Activated B cell treated with CpG ODN at 0.5 μM for 24 hours (primary cell): ENCODE measurements around the gene TMEFF2. TPM values are rescaled to one million over a fixed set of nuclear protein-coding genes. Genes with fewer than 3 reads are reported as not detected.

Experiments used
- ATAC-seq: fragments of 200-7000 bp; cut with Tn5 transposase; one replicate; pipeline ENCODE4 v1.10.0; 2021; ENCODE audit warnings: low read depth, mild to moderate bottlenecking, moderate library complexity
- CTCF ChIA-PET: fragments of 350-600 bp; sonication (Branson Sonifier 250); formaldehyde crosslinking; loops from one replicate; lab custom pipeline; 2021; ENCODE audit warnings: antibody characterized with exemption; lab: Charles Lee
- POLR2A ChIA-PET: fragments of 350-600 bp; sonication (Branson Sonifier 250); formaldehyde crosslinking; loops from one replicate; lab custom pipeline; 2021; ENCODE audit warnings: antibody characterized with exemption; lab: Charles Lee
- DNase-seq: peaks from one replicate; pipeline ENCODE4 v3.0.0; 2022
- H3K27ac Mint-ChIP-seq: one replicate; pipeline ENCODE4 v1.8.0; 2020; ENCODE audit warnings: mixed read lengths
- H3K27me3 Mint-ChIP-seq: one replicate; pipeline ENCODE4 v1.8.0; 2021; ENCODE audit warnings: mixed read lengths
- H3K36me3 Mint-ChIP-seq: one replicate; pipeline ENCODE4 v1.8.0; 2021; ENCODE audit warnings: low read depth, mixed read lengths
- H3K4me1 Mint-ChIP-seq: one replicate; pipeline ENCODE4 v1.8.0; 2021; ENCODE audit warnings: mixed read lengths
- H3K4me3 Mint-ChIP-seq: one replicate; pipeline ENCODE4 v1.8.0; 2020; ENCODE audit warnings: mild to moderate bottlenecking, mixed read lengths
- H3K9me3 Mint-ChIP-seq: one replicate; pipeline ENCODE4 v1.8.0; 2020; ENCODE audit warnings: mixed read lengths
- CTCF ChIP-seq: fragments of 200-600 bp; IDR thresholded peaks from one replicate; pipeline ENCODE4 v1.8.0; 2022; ENCODE audit warnings: antibody characterized with exemption, mild to moderate bottlenecking
- intact Hi-C: fragments of 100-400 bp; cut with micrococcal nuclease; formaldehyde crosslinking; loops from one replicate; pipeline ENCODE4 v1.15.1; 2024
- total RNA-seq: library from RNA; stranded (reverse); gene quantifications from 2 replicates; pipeline ENCODE4 v1.2.3, GENCODE V29; 2022

The TMEFF2 gene
- total RNA-seq, 1 donor from 2014 or later = not detected

- no peaks in the 10 kb centered on the region for H3K4me1 Mint-ChIP-seq
- no peaks in the 10 kb centered on the region for H3K9me3 Mint-ChIP-seq
- peaks cover 5% of the 10 kb centered on the region for H3K27me3 Mint-ChIP-seq
- H3K36me3 Mint-ChIP-seq = no peaks in the 10 kb centered on the region
- TF ChIP-seq CTCF = no peak
- ATAC-seq (no peak), DNase-seq (no peak)
- intact Hi-C loops = no loop called here
- H3K27ac Mint-ChIP-seq = no peak overlapping the region
- H3K4me3 Mint-ChIP-seq = no peak overlapping the region
- POLR2A ChIA-PET = no interaction called here
- CTCF ChIA-PET = interaction anchor here (0.8 kb wide), 1 partner anchor 22 kb away, joined by 3 read pairs; no protein-coding TSS in a partner anchor
These were observed 257.8 kb downstream of the TMEFF2 start for GRCh38 chr2:191936882-191937405.

- H3K27ac Mint-ChIP-seq = no peak overlapping the region
- intact Hi-C loops = no loop called here
- TF ChIP-seq CTCF = no peak
- H3K27me3 Mint-ChIP-seq = peaks cover 5% of the 10 kb centered on the region
- DNase-seq (no peak), ATAC-seq (no peak)
- no peaks in the 10 kb centered on the region for H3K4me1 Mint-ChIP-seq
- no peaks in the 10 kb centered on the region for H3K9me3 Mint-ChIP-seq
- no peaks in the 10 kb centered on the region for H3K36me3 Mint-ChIP-seq
- H3K4me3 Mint-ChIP-seq = no peak overlapping the region
- CTCF ChIA-PET = no interaction called here
- POLR2A ChIA-PET = no interaction called here
These were observed 259.5 kb downstream of the TMEFF2 start for GRCh38 chr2:191935247-191935646.

GRCh38 chr2:191933307-191934105 is 261.2 kb downstream of the TMEFF2 start:
- ATAC-seq = no peak
- H3K4me1 Mint-ChIP-seq = no peaks in the 10 kb centered on the region
- TF ChIP-seq CTCF = no peak
- H3K36me3 Mint-ChIP-seq = no peaks in the 10 kb centered on the region
- no peak overlapping the region for H3K27ac Mint-ChIP-seq
- intact Hi-C loops = no loop called here
- ChIA-PET CTCF (no interaction called here), POLR2A (no interaction called here)
- H3K4me3 Mint-ChIP-seq = no peak overlapping the region
- DNase-seq = no peak
- H3K27me3 Mint-ChIP-seq = peaks cover 5% of the 10 kb centered on the region
- H3K9me3 Mint-ChIP-seq = no peaks in the 10 kb centered on the region

- ChIA-PET CTCF (interaction anchor here (1.0 kb wide), 1 partner anchor 18 kb away, joined by 3 read pairs; no protein-coding TSS in a partner anchor), POLR2A (no interaction called here)
These were observed 262.4 kb downstream of the TMEFF2 start for GRCh38 chr2:191932286-191932685.

More at GRCh38 chr2:191932286-191932685, 262.4 kb downstream of the TMEFF2 start:
- Mint-ChIP-seq H3K27ac (no peak overlapping the region), H3K4me3 (no peak overlapping the region), H3K9me3 (no peaks in the 10 kb centered on the region), H3K36me3 (no peaks in the 10 kb centered on the region), H3K4me1 (no peaks in the 10 kb centered on the region), H3K27me3 (peaks cover 5% of the 10 kb centered on the region)
- no peak for TF ChIP-seq CTCF
- intact Hi-C loops = no loop called here
- DNase-seq = no peak
- ATAC-seq = no peak
